COR-L47 (cell line): ENCODE data around the gene WDFY3.

Source experiments
- DNase-seq: peaks from one replicate; lab custom pipeline; 2025; lab: John Stamatoyannopoulos, UW

Gene WDFY3

DNA sequence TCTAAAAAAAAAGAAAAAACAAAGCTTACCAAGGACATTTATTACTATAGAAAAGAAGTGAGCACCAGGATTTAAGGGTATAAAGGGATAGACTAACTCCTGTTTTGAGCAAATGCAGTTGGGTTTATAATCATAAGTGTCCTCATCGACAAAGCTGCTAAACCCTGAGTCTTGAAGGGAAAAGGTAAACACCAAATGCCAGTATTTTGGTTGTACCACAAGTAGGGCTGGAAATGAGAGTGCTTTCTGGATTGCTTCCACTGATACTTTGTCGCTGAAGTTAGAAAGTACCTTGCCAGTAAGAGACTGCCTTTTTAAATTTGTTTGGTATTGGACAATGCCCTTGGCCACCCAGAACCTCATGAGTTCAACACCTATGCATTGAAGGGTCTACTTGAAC lies 53.7 kb downstream of the WDFY3 start:
- DNase-seq, result no peak

DNA sequence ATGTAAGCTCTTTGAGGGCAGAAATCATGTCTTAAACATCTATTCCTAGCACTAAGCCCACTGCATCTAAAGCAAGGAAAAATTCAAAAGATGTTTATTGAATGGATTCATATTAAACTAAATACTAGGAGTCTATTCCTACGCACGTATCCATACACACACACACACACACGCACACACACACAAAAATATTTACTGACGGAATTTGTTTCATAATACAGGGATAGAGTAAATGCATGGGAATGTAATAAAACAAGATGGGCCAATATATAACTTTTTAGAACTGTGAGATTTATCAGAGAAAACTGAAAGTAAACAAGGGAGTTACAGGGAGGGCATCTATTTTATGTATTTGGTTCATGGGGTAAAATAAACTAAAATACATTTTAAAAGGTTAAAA lies 57.6 kb downstream of the WDFY3 start:
- DNase-seq, result no peak

DNA sequence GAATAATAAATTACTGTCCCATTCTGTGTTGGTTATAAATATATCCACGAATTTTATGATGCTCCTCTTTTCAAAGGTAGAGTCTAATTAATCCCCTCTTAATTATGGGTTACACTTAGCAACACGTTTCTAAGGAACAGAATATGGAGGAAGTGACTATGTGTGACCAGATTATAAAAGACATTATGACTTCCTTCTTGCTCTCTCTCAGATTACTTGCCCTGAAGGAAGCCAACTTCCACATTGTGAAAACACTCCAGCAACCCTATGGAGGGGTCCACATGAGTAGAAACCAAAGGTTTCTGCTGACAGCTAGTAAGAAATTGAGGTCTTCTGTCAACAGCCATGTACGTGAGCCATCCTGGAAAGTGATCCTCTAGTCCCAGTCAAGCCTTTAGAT lies 59.3 kb downstream of the WDFY3 start:
- no peak for DNase-seq

DNA sequence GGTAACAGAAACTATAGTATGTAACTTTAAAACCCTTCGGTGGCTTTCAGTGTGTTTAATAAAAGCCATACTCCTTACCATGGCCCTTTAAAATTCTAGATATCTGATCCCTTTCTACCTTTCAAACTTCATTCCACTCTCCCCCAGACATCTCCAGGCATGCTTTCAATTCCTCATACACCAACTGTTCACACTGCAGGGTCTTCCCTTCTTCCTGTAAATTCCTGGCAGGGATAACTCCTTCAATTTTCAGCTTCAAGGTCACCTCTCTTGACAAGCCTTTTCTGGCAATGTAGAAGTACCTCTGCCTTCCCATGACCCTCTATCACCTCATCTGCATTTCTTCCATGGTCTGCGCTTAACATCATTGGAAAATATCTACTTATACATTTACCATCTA lies 60.8 kb downstream of the WDFY3 start:
- DNase-seq, result no peak

DNA sequence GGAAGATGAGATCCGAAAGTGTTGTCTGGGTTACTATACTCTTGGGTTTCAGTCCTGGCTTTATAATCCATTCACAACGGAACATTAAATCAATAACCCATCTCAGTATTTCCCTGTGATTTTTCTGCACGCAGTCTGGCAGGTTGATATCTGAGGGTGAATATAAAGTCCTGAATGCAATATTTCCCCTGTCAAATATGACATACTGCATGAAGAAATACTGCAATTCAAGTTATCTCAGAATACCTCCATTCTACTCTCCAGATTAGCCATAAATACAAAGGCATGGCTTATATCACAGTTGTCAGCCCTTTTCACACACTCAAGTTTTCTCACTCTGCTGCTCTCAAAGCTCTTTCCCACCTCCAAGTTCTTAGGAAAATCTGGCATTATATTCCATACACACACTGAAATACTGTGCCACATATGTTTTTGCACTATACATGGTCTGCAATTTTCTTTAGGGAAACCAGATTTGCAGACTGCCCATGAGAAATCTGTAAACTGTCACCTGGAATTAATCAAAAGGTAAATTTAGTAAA lies 64.7 kb downstream of the WDFY3 start:
- DNase-seq, result no peak

DNA sequence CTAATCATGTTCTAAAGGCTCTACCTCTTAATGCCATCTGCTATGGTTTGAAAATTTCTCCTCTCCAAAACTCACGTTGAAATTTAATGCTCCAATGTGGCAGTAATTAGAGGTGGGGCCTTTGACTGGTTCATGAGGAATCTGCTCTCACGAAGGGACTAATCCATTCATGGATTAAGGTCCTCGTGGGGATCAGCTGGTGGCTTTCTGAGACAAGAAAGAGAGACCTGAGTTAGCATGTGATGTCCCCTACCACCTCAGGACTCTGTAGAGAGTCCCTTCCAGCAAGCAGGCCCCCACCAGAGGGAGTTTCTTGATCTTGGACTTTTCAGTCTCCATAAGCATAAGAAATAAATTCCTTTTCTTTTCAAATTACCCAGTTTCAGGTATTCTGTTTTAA lies 65.3 kb downstream of the WDFY3 start:
- no peak for DNase-seq

DNA sequence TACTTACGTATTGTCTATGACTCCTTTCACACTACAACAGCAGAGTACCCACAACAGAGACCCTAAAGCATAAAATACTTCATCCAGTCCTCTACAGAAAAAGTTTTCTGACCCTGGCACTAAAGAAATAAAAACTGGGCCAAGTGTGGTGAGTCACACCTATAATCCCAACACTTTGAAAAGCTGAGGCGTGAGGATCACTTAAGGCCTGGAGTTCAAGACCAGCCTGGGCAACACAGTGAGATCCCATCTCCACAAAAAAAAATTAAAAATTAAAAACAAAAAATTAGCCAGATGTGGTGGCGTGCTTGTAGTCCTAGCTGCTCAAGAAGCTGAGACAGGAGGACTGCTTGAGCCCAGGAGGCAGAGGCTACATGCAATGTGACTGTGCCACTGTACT lies 66.9 kb downstream of the WDFY3 start:
- DNase-seq, result no peak

DNA sequence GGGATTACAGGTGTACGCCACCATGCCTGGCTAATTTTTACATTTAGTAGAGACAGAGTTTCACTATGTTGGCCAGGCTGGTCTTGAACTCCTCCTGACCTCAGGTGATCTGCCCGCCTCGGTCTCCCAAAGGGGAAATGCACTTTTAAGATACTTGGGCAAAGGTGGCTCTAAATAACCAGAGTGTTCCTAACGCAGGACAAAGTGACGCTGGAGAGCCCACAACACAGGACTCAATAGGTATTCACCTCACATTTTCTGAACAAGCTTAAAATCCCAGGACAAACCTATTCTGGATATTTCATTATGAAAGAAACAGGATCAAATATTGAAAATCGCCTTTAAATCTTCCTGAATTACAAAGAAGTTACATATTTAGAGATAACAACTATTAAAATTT lies 69.0 kb downstream of the WDFY3 start:
- DNase-seq, result no peak

DNA sequence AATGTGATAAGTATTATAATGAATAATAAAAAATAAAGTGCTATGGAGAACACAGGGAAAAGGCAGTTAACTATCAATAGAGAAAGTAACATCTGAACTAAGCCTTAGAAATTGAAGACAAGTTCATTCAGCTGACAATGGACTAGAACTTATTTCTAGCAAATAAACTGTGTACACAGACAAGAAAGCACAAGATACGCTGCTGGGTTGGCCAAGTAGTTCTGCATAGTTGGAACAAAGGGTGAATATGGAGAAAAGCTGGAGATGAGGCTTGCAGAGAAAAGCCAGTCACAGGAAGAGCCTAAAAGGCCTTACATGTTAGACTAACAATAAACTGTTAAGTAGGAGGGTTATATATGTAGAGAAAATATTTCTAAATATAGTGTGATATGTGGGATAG lies 71.2 kb downstream of the WDFY3 start:
- no peak for DNase-seq

DNA sequence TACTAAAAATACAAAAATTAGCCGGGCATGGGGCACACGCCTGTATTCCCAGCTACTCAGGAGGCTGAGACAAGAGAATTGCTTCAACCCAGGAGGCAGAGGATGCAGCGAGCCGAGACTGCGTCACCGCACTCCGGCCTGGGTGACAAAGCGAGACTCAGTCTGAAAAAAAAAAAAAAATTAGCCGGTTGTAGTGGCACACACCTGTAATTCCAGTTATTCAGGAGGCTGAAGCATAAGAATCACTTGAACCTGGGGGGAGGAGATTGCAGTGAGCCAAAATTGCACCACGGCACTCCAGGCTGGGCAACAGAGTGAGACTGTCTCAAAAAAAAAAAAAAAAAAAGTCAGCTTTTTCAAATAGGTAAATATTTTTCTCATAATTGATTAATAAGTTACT lies 71.9 kb downstream of the WDFY3 start:
- no peak for DNase-seq

DNA sequence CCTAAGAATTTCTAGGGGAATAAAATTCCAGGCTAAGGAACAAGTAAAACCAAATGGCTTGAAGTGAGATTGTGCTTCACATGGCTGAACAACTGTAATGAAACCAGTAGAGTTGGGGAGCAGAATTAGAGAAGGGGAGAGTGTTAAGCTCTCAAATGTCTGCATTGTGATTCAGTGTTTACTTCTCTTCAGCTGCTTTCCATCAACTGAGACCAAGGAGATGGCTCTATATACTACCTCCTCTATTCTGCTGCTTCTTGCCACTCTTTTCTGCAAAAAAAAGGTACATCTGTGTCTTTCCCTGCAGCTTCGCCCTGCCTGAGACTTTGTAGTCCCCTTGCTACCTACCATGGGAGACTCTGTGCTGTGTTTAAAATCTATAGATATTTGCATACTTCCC lies 73.5 kb downstream of the WDFY3 start:
- DNase-seq, result no peak

DNA sequence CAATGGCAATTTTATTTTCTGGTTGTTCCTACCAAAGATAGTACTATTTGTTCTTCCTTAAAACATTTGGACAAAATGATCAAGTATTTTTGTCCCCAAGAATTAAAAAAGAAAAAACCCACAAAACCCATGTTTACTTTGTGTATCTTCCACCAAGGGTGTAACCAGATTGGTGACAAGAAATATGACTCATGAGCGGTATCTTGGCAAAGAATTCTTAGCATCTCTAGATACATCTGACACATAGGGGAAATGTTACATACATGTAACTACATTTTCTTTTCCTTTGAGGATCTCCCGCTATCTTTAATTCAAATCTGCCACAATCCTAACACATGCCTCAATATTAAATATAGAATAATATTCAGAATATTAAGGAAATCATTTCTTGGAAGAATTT lies 78.7 kb downstream of the WDFY3 start:
- no peak for DNase-seq

DNA sequence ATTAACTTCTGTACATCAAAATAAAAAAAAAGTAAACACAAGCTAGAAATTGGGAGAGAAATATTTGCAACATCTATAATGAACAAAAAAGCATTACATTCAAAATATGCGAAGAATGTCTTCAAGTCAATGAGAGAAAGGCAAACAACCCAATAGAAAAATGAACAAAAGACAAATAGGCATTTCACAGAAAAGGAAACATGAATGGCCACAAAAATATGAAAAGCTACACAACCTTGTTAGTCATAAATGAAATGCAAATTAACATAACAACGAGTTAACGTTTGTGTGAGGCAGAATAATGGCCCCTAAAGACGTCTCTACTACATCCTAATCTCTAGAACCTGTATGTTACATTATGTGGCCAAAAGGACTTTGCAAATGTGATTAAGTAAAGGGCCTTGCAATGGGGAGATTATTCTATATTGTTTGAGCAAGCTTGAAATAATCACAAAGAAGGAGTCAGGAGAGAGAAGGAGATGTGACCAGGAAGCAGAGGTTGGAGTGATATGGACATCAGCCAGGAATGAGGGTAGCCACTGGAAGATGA lies 86.8 kb downstream of the WDFY3 start:
- no peak for DNase-seq

DNA sequence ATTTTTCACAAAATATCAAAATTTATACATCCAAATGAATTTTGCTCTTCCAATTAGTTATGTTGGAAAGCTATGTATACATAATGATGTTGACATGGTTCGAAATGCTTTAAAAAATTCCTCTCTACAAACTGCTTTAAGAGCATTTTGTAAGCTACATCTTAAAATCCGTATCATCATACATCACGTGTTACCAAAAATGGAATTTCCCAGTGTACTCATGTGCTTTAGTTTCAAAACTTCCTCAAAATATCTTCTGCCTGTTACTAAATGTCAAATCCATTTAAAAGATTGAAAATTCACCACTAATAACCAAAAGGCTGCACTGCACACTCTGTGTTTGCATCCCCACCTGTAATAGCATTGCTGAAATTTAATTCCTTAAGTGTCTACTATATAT lies 87.9 kb downstream of the WDFY3 start:
- DNase-seq, result no peak

DNA sequence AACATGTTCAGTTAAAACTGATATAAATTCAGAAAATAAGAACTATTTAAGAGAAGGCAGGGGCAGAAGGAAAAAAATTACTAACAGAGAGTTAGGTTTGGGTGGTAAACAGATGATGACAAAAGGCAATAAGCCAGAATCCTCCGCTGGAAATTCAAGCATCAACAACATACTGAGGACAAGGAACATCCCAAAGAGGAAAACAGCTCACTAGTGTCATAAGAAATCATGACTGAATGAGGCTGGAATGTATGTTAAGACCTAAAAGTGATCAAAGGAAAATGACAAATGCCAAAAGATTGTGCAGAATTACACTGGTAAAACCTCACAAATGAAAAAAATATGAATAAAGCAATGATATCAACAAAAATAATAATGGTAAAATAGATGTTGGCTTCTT lies 88.4 kb downstream of the WDFY3 start:
- no peak for DNase-seq

DNA sequence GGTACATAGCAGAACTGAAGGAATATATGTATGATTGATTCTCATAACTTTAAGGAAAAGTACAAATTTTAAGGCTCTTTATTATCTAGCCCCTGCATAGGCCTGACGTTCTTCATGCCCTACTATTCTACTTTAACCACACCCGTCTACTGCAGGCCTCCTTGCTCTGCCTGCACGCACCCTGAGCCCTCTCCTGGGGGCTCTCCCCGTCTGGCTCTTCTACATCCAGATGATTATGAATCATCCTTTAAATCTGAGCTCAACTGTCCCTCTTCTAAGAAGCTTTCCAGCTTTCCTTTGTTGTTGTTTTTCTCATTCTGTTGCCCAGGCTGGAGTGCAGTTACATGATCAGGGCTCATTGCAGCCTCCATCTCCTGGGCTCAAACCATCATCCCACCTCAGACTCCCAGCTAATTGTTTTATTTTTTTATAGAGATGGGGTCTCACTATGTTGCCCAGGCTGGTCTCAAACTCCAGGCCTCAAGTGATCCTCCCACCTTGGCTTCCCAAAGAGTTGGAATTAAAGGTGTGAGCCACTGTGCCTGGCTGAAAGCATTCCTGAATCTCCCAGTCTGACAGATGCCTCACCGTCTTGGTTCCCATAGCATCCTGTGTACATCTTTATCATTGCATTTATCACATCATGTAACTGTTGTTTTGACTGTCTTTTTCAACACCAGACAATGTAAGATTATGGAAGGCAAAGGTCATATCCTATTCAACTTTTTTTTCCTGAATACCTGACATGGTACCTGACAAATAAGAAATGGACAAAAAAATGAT lies 89.2 kb downstream of the WDFY3 start:
- no peak for DNase-seq

DNA sequence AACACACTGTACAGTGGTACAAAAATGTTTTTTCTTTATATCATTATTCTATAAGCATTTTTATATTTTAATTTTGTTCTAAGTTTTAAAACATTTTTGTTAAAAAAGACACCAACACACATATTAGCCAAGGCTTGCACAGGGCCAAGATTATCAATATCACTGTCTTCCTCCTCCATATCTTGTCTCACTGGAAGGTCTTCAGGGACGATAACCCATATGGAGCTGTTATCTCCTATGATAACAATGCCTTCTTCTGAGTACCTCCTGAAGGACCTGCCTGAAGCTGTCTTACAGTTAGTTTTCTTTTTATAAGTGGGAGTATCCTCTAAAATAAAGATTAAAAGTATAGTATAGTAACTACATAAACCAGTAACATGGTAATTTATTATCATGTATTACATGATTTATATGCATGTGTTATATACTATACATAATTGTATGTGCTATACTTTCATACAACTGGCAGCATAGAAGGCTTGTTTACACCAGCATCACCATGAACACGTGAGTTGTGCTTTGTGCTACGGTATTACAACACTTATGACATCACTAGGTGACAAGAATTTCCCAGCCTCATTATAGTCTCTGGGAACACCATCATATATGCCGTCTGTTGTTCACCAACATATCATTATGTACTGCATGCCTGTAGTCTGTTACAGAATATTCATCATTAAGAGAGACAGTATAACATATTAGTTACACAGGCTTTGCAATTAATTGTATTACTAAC lies 90.7 kb downstream of the WDFY3 start:
- no peak for DNase-seq

DNA sequence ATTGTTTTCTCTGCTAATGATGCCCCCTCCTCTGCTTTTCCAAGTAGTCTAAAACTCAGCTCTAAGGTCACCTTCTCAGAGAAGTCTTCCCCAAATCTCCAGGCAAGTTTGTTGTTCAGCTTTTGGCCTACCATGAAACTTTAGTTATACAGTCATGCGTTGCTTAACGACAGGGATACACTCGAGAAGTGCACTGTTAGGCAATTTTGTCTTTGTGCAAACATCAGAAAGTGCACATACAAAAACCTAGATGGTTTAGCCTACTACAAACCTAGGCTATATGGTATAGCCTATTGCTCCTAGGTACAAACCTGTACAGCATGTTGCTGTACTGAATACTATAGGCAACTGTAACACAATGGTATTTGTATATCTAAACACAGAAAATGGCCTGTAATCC lies 91.9 kb downstream of the WDFY3 start:
- no peak for DNase-seq

DNA sequence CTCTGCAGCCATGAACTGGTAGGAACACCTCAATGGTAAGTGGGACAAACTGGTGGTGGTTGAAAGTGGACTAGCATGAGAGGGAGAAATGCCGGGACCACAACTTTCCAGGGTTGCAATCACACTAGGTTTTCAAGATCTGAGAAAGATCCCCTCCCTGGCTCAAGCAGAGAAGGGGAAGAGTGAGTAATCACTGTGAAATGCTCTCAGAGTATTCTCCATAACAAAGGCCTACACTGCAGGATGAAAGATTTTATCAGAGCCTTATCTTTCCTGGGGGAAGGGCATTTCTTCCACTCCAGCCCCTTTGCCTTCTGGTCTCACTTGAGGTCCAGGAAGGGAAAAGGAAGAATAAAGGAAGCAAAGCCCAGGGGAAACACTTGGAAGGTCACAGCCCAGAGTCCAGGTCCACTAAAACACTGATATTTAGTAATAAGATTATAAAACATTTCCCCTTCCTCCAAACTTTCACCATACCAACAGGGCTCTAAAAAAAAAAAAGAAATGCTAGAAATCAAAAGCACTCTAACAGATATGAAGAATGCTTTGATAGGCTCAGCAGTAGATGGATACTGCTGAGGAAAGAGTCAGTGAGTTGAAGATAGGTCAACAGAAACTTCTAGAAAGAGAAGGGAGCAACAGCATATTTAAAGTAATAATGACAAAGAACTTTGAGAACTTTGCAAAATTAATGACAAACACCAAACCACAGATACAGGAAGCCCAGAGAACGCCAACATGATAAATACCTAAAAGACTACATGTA lies 95.9 kb downstream of the WDFY3 start:
- DNase-seq, result no peak

DNA sequence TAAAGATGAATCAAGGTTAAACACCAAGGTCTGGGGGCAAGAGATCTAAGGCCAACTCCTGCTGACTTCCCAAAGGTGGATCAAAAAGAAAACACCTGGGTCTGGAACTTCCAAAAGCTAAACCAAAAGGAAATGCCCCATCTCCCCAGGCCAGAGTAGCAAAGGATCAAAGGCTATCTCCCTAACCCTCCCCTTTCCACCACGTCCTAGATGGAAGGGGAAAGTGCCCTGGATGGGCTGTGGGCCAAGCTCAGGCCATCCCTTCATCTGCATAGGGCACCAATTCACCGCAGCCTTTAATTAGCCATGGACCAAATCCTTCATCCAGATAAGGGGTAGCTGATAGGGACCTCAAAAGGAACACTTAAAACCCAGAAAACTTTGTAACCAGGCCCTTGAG lies 100.2 kb downstream of the WDFY3 start:
- no peak for DNase-seq

DNA sequence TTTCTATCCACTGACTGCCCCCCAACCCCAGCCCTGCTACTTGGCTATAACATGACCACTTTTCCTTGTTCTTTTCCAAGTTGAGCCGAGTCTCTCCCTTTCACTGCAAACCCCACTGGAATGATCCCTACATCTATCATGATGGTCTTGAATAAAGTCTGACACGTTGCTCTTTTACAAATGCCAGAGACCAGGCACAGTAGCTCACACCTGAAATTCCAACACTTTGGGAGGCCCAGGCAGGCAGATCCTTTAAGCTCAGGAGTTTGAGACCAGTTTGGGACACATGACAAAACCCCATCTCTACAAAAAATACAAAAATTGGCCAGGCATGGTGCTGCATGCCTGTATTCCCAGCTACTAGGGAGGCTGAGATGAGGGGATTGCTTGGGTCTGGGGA lies 100.9 kb downstream of the WDFY3 start:
- DNase-seq, result no peak

DNA sequence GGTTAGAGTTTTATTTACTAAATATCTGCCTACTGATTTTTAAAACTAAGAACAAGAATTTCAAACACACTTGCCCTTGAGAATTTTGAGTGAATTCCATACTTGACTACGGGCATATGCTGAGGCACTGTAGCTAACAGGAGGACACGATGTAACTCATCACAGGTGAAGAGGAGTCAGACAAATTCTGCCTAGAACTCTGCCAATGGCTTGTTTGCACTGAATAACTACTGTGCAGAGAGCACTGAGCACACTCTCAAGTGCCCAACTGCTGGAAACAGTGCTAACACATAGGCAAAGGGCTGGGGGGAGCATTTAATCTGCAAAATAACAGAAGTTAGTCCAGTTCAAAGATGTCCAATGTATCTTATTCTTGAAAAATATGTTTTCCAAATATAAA lies 104.4 kb downstream of the WDFY3 start:
- no peak for DNase-seq

DNA sequence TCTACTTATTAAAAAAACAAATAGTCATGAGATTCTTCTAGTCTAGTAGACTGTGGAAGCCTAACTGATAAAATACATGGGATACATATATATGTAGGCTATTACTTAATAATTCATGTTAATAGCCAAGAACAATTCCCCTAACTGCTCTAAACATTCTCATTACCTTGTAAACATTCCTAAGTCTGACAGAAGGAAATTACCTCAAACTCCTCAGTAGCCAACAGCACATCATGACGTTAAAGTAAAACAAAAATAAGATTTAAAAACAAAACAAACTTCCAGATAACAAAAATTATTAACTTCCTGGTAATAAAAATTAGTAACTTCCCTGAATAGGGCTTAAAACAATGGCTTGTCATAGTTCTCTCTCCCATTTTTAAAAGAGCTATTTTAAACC lies 109.2 kb downstream of the WDFY3 start:
- DNase-seq, result no peak
